Glutamatergic neuron (in vitro differentiated cells): ENCODE measurements around the gene SLC6A1. TPM values are rescaled to one million over a fixed set of nuclear protein-coding genes. Genes with fewer than 3 reads are reported as not detected.
A peak's percentile ranks its signal among the peaks of the same experiment; 100 is the strongest.

ENCODE experiments used
- DNase-seq: peaks from one replicate; pipeline ENCODE4 v3.0.0; 2022
- H3K27ac Mint-ChIP-seq: one replicate; pipeline ENCODE4 v1.8.0; 2020; ENCODE audit warnings: mild to moderate bottlenecking, mixed read lengths, inconsistent platforms; ENCODE audit not compliant: unreplicated experiment
- H3K27me3 Mint-ChIP-seq: one replicate; pipeline ENCODE4 v1.8.0; 2020; ENCODE audit warnings: mild to moderate bottlenecking, moderate library complexity, mixed read lengths, inconsistent platforms; ENCODE audit not compliant: unreplicated experiment
- H3K36me3 Mint-ChIP-seq: one replicate; pipeline ENCODE4 v1.8.0; 2020; ENCODE audit warnings: mild to moderate bottlenecking, mixed read lengths, inconsistent platforms; ENCODE audit not compliant: unreplicated experiment
- H3K4me1 Mint-ChIP-seq: one replicate; pipeline ENCODE4 v1.8.0; 2020; ENCODE audit warnings: mild to moderate bottlenecking, low read depth, mixed read lengths, inconsistent platforms; ENCODE audit not compliant: unreplicated experiment
- H3K4me3 Mint-ChIP-seq: one replicate; pipeline ENCODE4 v1.8.0; 2020; ENCODE audit warnings: mild to moderate bottlenecking, mixed read lengths, inconsistent platforms; ENCODE audit not compliant: unreplicated experiment
- H3K9me3 Mint-ChIP-seq: one replicate; pipeline ENCODE4 v1.8.0; 2020; ENCODE audit warnings: mild to moderate bottlenecking, moderate library complexity, mixed read lengths, inconsistent platforms; ENCODE audit not compliant: unreplicated experiment
- CTCF ChIP-seq: fragments of 200-600 bp; sonication (generic); IDR thresholded peaks from one replicate; pipeline ENCODE4 v1.5.0; 2021; ENCODE audit not compliant: partially characterized antibody, unreplicated experiment
- total RNA-seq: library from RNA; stranded (reverse); fragmentation: NEBNext Ultra II Directional; extraction: Animal tissue kit (Norgen Biotek cat#: 25700); gene quantifications from one replicate; pipeline ENCODE4 v1.2.1, GENCODE V29; 2021; ENCODE audit not compliant: unreplicated experiment

The SLC6A1 gene
- total RNA-seq, 1 donor from 2014 or later: 0.15 TPM

GRCh38 chr3:10954740-10955139 is 37.8 kb upstream of the SLC6A1 start:
- H3K9me3 Mint-ChIP-seq: peaks cover 4% of the 10 kb centered on the region
- H3K4me1 Mint-ChIP-seq: peaks cover 2% of the 10 kb centered on the region
- no peaks in the 10 kb centered on the region for H3K36me3 Mint-ChIP-seq
- H3K4me3 Mint-ChIP-seq: no peak overlapping the region
- DNase-seq: no peak
- H3K27ac Mint-ChIP-seq: no peak overlapping the region
- TF ChIP-seq CTCF: no peak
- H3K27me3 Mint-ChIP-seq: peaks cover 10% of the 10 kb centered on the region

- Mint-ChIP-seq H3K4me3 (peak overlapping the region; percentile 27), H3K27me3 (peaks cover 13% of the 10 kb centered on the region), H3K4me1 (peaks cover 4% of the 10 kb centered on the region), H3K9me3 (peaks cover 4% of the 10 kb centered on the region), H3K27ac (peak overlapping the region; percentile 62), H3K36me3 (no peaks in the 10 kb centered on the region)
- TF ChIP-seq CTCF: no peak
- no peak for DNase-seq
Observed at GRCh38 chr3:10955711-10956453, 36.7 kb upstream of the SLC6A1 start.

- H3K9me3 Mint-ChIP-seq: peaks cover 4% of the 10 kb centered on the region
- no peak overlapping the region for H3K27ac Mint-ChIP-seq
- no peak for TF ChIP-seq CTCF
- peaks cover 4% of the 10 kb centered on the region for H3K4me1 Mint-ChIP-seq
- DNase-seq: no peak
- no peak overlapping the region for H3K4me3 Mint-ChIP-seq
- peaks cover 13% of the 10 kb centered on the region for H3K27me3 Mint-ChIP-seq
- H3K36me3 Mint-ChIP-seq: no peaks in the 10 kb centered on the region
Observed at GRCh38 chr3:10956531-10956930, 36.0 kb upstream of the SLC6A1 start.

GRCh38 chr3:10956986-10957385 is 35.6 kb upstream of the SLC6A1 start:
- Mint-ChIP-seq H3K27ac (no peak overlapping the region), H3K4me1 (peaks cover 4% of the 10 kb centered on the region), H3K27me3 (peaks cover 13% of the 10 kb centered on the region), H3K9me3 (peaks cover 4% of the 10 kb centered on the region), H3K36me3 (no peaks in the 10 kb centered on the region), H3K4me3 (no peak overlapping the region)
- TF ChIP-seq CTCF: no peak
- DNase-seq: no peak

- no peak for TF ChIP-seq CTCF
- Mint-ChIP-seq H3K4me1 (peaks cover 4% of the 10 kb centered on the region), H3K27me3 (peaks cover 13% of the 10 kb centered on the region), H3K36me3 (no peaks in the 10 kb centered on the region), H3K27ac (no peak overlapping the region), H3K4me3 (no peak overlapping the region), H3K9me3 (peaks cover 4% of the 10 kb centered on the region)
- no peak for DNase-seq
Observed at GRCh38 chr3:10957976-10958749, 34.4 kb upstream of the SLC6A1 start.
